Stimulated activated naive CD8-positive, alpha-beta T cell treated with anti-CD3 and anti-CD28 coated beads, Interleukin-15, Interleukin-2, amounts not matched to agents 100 ng/mL and 50 ng/mL, for 24 hours (primary cell): Measurements from ENCODE around the gene RAB35.
"Not testable (repeated sequence)": the region's sequence is repeated elsewhere in the genome, so short reads cannot be mapped to it uniquely, and the experiment has no call there.

ENCODE experiments used
- H3K27ac Mint-ChIP-seq: one replicate; pipeline ENCODE4 v1.8.0; 2021; ENCODE audit warnings: mild to moderate bottlenecking, mixed read lengths
- H3K27me3 Mint-ChIP-seq: one replicate; pipeline ENCODE4 v1.8.0; 2021; ENCODE audit warnings: mixed read lengths
- H3K36me3 Mint-ChIP-seq: one replicate; pipeline ENCODE4 v1.8.0; 2021; ENCODE audit warnings: low read depth, mixed read lengths
- H3K4me1 Mint-ChIP-seq: one replicate; pipeline ENCODE4 v1.8.0; 2021; ENCODE audit warnings: low read depth, mixed read lengths
- H3K4me3 Mint-ChIP-seq: one replicate; pipeline ENCODE4 v1.8.0; 2021; ENCODE audit warnings: mild to moderate bottlenecking, mixed read lengths
- H3K9me3 Mint-ChIP-seq: one replicate; pipeline ENCODE4 v1.8.0; 2021; ENCODE audit warnings: mixed read lengths

Gene RAB35

DNA sequence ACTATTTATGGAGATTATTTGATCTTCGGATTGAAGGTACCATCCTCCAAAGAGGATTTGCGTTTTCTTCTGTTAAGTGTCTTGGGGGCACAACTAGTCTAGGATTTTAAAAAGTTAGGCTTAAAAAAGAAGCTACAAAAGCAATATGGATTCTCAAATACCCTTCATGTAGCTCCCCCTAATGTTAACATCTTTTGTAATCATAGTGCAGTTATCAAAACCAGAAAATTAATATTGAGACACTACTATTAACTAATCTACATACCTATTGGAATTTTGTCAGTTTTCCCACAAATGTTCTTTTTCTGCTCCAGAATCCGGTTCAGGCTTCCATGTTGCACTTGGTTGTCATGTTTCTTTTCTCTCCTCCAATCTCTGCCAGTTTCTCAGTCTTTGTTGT is 65.0 kb downstream of the RAB35 start:
- Mint-ChIP-seq H3K27me3 (no peaks in the 10 kb centered on the region), H3K4me3 (no peak overlapping the region), H3K4me1 (peaks cover 33% of the 10 kb centered on the region), H3K9me3 (no peaks in the 10 kb centered on the region), H3K27ac (no peak overlapping the region), H3K36me3 (peaks cover 50% of the 10 kb centered on the region)

GRCh38 chr12:120049426-120049825 is 67.1 kb downstream of the RAB35 start:
- Mint-ChIP-seq H3K27me3 (no peaks in the 10 kb centered on the region), H3K4me3 (no peak overlapping the region), H3K9me3 (no peaks in the 10 kb centered on the region), H3K4me1 (peaks cover 40% of the 10 kb centered on the region), H3K27ac (peak overlapping the region; percentile 7), H3K36me3 (peaks cover 59% of the 10 kb centered on the region)

DNA sequence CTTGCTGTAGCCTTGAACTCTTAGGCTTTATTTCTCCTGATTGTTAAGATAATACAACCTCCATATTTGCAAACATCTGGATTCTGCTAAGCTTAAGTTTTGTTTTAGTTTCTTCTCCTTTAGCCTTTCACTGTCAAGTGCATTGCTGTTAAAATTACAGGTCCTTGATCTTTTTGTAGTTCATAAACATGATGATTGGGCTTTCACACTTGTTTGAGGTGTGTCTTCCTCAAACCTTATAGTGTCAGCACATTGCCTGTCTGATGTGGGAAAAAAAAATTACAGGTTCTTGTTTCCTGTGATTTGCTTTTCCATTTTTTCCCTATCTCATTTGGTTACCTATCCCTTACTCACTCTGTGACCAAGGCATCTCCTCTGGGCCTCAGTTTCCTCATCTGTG is 68.3 kb downstream of the RAB35 start:
- no peak overlapping the region for H3K4me3 Mint-ChIP-seq
- peaks cover 64% of the 10 kb centered on the region for H3K36me3 Mint-ChIP-seq
- H3K4me1 Mint-ChIP-seq, result peaks cover 40% of the 10 kb centered on the region
- peaks cover 4% of the 10 kb centered on the region for H3K9me3 Mint-ChIP-seq
- peak overlapping the region; percentile 62 for H3K27ac Mint-ChIP-seq
- H3K27me3 Mint-ChIP-seq, result no peaks in the 10 kb centered on the region

GRCh38 chr12:120047072-120047471 is 69.5 kb downstream of the RAB35 start:
- Mint-ChIP-seq H3K27me3 (no peaks in the 10 kb centered on the region), H3K27ac (no peak overlapping the region), H3K9me3 (peaks cover 4% of the 10 kb centered on the region), H3K4me1 (peaks cover 38% of the 10 kb centered on the region), H3K36me3 (peaks cover 63% of the 10 kb centered on the region), H3K4me3 (no peak overlapping the region)

DNA sequence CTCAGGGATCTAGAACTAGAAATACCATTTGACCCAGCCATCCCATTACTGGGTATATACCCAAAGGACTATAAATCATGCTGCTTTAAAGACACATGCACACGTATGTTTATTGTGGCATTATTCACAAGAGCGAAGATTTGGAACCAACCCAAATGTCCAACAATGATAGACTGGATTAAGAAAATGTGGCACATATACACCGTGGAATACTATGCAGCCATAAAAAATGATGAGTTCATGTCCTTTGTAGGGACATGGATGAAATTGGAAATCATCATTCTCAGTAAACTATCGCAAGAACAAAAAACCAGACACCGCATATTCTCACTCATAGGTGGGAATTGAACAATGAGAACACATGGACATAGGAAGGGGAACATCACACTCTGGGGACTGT is 71.2 kb downstream of the RAB35 start:
- H3K9me3 Mint-ChIP-seq, H3K4me3 Mint-ChIP-seq, H3K27me3 Mint-ChIP-seq, H3K27ac Mint-ChIP-seq: not testable (repeated sequence)
- Mint-ChIP-seq H3K4me1 (peaks cover 50% of the 10 kb centered on the region), H3K36me3 (peaks cover 59% of the 10 kb centered on the region)
